Measurements from ENCODE around the gene DNER. TPM values are rescaled to one million over a fixed set of nuclear protein-coding genes. Genes with fewer than 3 reads are reported as not detected.

Gene DNER
- total RNA-seq, 1 donor from 2014 or later: 0.14 TPM

DNA sequence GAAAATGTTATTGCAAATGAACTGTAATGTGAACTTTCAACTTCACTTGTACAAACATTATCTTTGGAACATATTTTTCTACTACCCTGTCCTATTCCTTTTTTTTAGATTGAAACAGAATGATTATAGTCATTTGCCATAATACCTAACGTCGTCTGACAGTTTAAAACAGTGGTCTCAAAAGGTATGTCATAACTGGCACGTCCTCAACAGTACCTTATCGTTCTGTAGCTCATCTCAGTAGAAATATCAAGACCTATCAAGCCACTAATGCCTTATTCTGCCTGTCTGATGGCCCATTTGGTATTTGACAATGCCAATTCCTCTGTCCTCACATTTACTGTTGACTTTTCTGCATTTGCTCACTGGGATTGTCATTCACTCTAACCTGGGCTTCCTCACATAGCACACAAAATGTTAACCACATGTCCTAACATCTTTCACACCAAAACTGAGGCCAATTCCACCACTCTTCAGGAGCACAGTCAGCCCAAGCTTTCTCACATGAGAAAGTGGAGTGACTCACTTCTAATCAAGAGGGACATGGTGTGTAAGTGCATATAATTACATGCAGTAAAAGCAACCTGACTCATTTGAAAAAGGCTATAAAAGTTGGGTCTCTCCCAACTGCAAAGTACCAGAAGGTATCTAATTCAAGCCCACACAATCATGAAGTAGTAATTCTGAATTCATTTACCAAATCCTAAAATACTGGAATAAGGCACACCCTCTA lies 34.8 kb downstream of the DNER start:
- TF ChIP-seq CTCF (IDR thresholded peaks at IDR 0.05): no peak
- intact Hi-C loops (cut with DNase I): no loop called here
- DNase-seq (no peak), ATAC-seq (no peak)
- Histone ChIP-seq H3K36me3 (no peaks in the 10 kb centered on the region), H3K4me3 (no peak overlapping the region), H3K4me1 (no peaks in the 10 kb centered on the region), H3K9me3 (no peaks in the 10 kb centered on the region), H3K27me3 (no peaks in the 10 kb centered on the region), H3K27ac (no peak overlapping the region)

- Histone ChIP-seq H3K4me1 (no peaks in the 10 kb centered on the region), H3K4me3 (no peak overlapping the region), H3K27ac (no peak overlapping the region), H3K36me3 (no peaks in the 10 kb centered on the region), H3K9me3 (no peaks in the 10 kb centered on the region), H3K27me3 (peaks cover 9% of the 10 kb centered on the region)
- no peak for ATAC-seq
- DNase-seq: no peak
- no peak for TF ChIP-seq CTCF (IDR thresholded peaks at IDR 0.05)
- intact Hi-C loops (cut with DNase I): no loop called here
Measured at GRCh38 chr2:229675569-229675968, 38.8 kb downstream of the DNER start.

DNA sequence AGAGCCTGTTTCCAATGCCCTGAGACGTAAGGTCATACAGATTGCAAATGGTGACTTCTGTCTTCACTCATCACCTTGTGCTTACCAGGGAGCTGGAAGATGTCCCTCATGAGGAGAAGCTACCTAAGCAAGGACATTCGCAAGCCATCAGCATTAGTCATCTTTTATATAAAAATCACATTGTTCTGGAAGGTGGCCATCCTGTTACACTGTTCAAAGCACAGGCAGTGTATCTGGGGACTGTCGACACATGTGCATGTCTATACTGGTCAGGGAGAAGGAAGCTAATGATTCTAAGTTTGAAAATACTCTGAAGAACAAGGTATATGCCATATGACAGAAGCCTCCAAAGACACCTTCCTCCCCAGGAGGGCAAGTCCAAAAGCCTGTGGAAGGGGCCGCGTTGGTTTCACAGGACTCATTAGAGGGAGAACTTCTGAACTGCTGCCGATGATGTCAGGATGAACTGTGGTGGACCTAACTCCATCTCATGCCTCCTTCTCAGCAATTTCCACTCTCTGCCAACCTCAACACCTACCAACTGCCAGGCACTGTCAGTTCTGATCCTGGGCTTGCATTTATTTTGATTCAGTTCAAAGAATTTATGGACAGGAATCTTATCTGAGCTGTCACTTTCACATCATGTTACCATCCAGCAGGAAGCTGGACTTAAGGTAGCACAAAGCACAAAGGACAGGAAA lies 39.4 kb downstream of the DNER start:
- Histone ChIP-seq H3K27me3 (peaks cover 9% of the 10 kb centered on the region), H3K36me3 (no peaks in the 10 kb centered on the region), H3K4me1 (no peaks in the 10 kb centered on the region), H3K4me3 (no peak overlapping the region), H3K27ac (no peak overlapping the region), H3K9me3 (no peaks in the 10 kb centered on the region)
- no peak for ATAC-seq
- no peak for DNase-seq
- intact Hi-C loops (cut with DNase I): no loop called here
- no peak for TF ChIP-seq CTCF (IDR thresholded peaks at IDR 0.05)

DNA sequence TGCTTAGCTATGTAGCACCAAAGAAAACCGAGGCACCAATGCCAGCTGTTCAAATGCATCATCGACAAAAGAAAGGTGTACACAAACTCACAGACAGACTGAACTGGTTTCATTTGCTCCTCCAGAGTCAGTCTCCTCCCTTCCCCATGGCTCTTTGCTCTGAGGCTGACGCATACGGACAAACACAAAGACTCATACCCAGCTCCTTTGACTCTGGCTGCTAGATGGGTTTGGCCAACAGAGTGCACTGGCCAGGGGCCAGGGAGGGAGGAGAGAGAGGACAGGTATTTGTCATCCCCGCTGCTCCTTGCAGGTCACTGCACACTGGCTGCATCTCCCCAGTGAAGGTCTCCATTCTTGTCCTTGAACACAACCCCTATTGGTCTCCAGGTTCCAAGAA lies 40.7 kb downstream of the DNER start:
- Histone ChIP-seq H3K4me3 (no peak overlapping the region), H3K4me1 (no peaks in the 10 kb centered on the region), H3K36me3 (no peaks in the 10 kb centered on the region), H3K27ac (no peak overlapping the region), H3K9me3 (no peaks in the 10 kb centered on the region), H3K27me3 (peaks cover 9% of the 10 kb centered on the region)
- no peak for TF ChIP-seq CTCF (IDR thresholded peaks at IDR 0.05)
- ATAC-seq: no peak
- intact Hi-C loops (cut with DNase I): no loop called here
- no peak for DNase-seq

- no peaks in the 10 kb centered on the region for H3K4me1 ChIP-seq
Measured at GRCh38 chr2:229672021-229672420, 42.3 kb downstream of the DNER start.

More at GRCh38 chr2:229672021-229672420, 42.3 kb downstream of the DNER start:
- Histone ChIP-seq H3K27me3 (peaks cover 9% of the 10 kb centered on the region), H3K4me3 (no peak overlapping the region), H3K27ac (no peak overlapping the region), H3K9me3 (no peaks in the 10 kb centered on the region), H3K36me3 (no peaks in the 10 kb centered on the region)
- no peak for ATAC-seq
- DNase-seq: no peak
- intact Hi-C loops (cut with DNase I): no loop called here
- TF ChIP-seq CTCF (IDR thresholded peaks at IDR 0.05): no peak
